DMS79 treated with DMSO at 0.1 percent for 48 hours (cell line): ENCODE results near the gene FRS3.
"Not testable (repeated sequence)": the region's sequence is repeated elsewhere in the genome, so short reads cannot be mapped to it uniquely, and the experiment has no call there.

Experiments used
- DNase-seq: peaks from one replicate; lab custom pipeline; 2025; lab: John Stamatoyannopoulos, UW

FRS3 gene

GRCh38 chr6:41779788-41780550 is at the start of gene FRS3:
Gene FRS3 (minus strand): TSS chr6:41779900. CDS start chr6:41776987, 2,913 bp downstream.
- DNase-seq, result peak; percentile 89

GRCh38 chr6:41826343-41827022 is 46.8 kb upstream of the FRS3 start:
- no peak for DNase-seq

- DNase-seq, result no peak
These were observed 45.2 kb upstream of the FRS3 start for GRCh38 chr6:41824571-41825569.

- DNase-seq, result no peak
These were observed 43.5 kb upstream of the FRS3 start for GRCh38 chr6:41823178-41823577.

- no peak for DNase-seq
These were observed 42.3 kb upstream of the FRS3 start for GRCh38 chr6:41822021-41822420.

GRCh38 chr6:41821266-41821665 is 41.6 kb upstream of the FRS3 start:
- DNase-seq, result no peak

GRCh38 chr6:41818271-41819054 is 38.8 kb upstream of the FRS3 start:
- no peak for DNase-seq

GRCh38 chr6:41815587-41815986 is 35.9 kb upstream of the FRS3 start:
- DNase-seq, result no peak

- no peak for DNase-seq
These were observed 34.9 kb upstream of the FRS3 start for GRCh38 chr6:41814629-41815028.

- DNase-seq, result no peak
These were observed 34.3 kb upstream of the FRS3 start for GRCh38 chr6:41813956-41814355.

GRCh38 chr6:41813469-41813868 is 33.8 kb upstream of the FRS3 start:
- no peak for DNase-seq

- DNase-seq, result not testable (repeated sequence)
These were observed 32.2 kb upstream of the FRS3 start for GRCh38 chr6:41811946-41812345.

- DNase-seq, result no peak
These were observed 31.4 kb upstream of the FRS3 start for GRCh38 chr6:41811095-41811494.

- DNase-seq, result no peak
These were observed 26.4 kb upstream of the FRS3 start for GRCh38 chr6:41805830-41806774.

- DNase-seq, result no peak
These were observed 21.7 kb upstream of the FRS3 start for GRCh38 chr6:41801380-41801779.

GRCh38 chr6:41799559-41799911 is 19.8 kb upstream of the FRS3 start:
- DNase-seq, result no peak

- peak; percentile 82 for DNase-seq
These were observed 19.3 kb upstream of the FRS3 start for GRCh38 chr6:41798901-41799558.

- no peak for DNase-seq
These were observed 16.8 kb upstream of the FRS3 start for GRCh38 chr6:41796474-41796873.

- no peak for DNase-seq
These were observed 12.3 kb upstream of the FRS3 start for GRCh38 chr6:41791984-41792383.

GRCh38 chr6:41791305-41791704 is 11.6 kb upstream of the FRS3 start:
- DNase-seq, result no peak
